Inferior parietal cortex (tissue), 1 donor: ENCODE data around the gene TREH.

Source experiments
- DNase-seq: peaks from one replicate; pipeline ENCODE4 v3.0.0-alpha.2; 2016; ENCODE audit errors: extremely low spot score

Gene TREH

GRCh38 chr11:118663902-118664301 is 15.5 kb downstream of the TREH start:
- DNase-seq: no peak

DNA sequence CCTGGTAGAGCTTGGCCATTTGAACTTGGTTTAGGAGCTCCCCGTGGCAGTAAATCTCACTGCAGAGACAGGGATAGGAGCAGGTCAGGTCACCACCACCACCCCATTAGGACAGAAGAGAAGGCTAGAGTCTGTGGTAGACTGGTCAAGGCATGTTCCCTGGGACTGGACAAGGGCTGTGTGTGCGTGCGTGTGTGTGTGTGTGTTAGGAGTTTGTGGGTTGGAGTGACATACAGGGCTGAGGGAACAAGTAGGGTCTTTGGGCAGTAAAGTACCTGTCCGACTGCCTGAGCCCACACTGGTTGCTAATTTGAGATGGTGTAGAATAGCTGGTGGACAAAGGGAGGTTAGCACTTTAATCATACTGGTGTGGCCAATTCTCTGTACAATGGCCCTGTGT is 16.1 kb downstream of the TREH start:
- no peak for DNase-seq

DNA sequence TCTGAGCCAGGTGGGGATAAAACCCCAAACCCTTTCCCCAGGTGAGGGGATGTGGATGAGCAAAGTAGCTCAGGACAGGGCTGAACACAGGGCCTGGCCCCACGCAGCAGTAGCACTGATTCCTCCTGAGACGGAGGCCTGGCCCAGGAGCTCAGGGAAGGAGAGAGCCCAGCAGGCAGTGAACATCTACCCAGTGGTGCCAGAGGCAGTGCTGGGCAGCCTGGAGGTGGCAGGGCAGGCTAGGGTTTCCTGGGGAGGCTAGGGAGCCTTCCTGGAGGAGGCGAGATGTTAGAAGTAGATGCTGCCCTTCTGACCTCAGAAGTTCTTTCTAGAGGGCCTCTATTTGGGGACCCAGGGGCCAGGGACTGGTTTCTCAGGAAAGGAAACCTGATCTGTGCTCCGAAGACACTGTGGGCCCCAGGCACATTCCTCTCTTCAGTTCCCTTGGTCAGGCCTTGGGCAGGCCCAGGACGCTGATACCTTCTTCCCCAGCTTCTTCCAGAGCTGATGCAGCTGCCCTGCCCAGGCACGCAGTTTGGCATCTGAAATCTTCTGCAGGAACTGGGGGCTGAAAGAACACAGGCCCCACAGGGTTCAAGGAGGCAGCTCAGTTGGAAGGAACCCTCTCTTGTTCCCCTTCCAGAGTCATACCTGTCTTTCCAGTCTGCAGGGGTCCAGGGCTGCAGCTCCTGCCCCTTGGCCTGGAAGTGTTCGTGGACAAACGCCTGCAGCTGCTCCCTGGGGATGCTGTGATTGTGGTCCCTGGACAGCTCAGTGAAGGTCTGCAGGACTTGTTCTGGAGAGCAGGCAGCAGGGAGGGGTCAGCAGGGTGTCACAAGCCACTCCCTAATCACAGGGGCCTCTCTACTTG is 16.8 kb downstream of the TREH start:
- no peak for DNase-seq

GRCh38 chr11:118661425-118662301 is 17.8 kb downstream of the TREH start:
- DNase-seq: no peak

- DNase-seq: no peak
These were observed 18.6 kb downstream of the TREH start for GRCh38 chr11:118660681-118661424.

GRCh38 chr11:118659953-118660680 is 19.3 kb downstream of the TREH start:
- DNase-seq: no peak

GRCh38 chr11:118659314-118659952 is 20.0 kb downstream of the TREH start:
- peak; percentile 84 for DNase-seq

GRCh38 chr11:118658429-118659313 is 20.8 kb downstream of the TREH start:
- no peak for DNase-seq

DNA sequence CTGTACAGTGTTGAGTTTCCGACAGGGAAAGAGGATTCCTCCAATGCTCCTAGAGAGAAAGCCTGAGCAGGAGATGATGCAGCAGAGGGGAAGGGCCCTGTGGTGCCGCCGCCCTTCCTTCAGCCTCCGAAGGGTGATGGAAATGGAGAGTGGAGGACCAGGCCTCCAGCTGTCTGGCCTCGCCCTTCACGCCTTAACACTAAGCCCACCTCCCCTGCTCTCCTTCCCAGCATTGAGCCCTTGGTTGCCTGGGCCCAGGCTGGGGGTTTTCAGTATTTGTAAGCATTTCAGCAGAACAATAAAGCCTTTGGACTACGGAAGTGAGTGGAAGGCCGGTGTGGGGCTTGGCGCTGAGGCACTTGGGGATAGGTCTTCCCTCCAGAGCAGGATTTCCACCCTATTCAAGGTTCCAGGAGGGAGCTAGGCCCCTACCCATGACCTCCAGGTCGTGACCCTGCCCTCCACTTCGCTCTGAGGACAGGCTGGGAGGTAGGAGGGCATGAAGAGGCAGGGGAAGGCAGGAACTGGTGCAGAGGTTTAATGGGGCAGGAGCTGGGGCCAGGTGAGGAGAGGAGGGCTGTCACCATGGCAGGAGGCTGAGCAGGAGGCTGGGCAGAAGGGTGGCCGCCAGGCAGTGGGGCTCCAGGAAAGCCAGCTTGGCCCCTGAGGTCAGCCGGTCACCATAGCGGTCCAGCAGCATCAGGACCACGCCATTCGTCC is 21.6 kb downstream of the TREH start:
- DNase-seq: no peak

DNA sequence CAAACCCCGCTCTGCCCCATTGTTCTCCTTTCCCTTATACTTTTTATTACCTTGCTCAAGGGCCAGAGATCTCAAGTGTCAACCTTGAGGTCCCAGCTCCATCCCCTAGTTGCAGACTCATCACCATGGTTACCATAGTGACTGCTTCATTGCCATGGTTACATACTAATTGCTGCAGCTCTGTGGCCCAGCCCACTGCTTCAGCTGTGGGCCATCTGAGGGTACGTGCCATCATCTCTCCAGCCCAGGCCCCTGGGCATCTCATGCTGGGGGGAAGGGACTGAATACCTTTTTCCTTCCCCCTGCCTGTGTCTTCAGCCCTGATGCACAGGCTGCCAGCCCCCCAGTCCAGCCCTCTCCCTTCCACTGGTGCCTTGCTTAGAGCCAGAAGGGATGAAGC is 22.2 kb downstream of the TREH start:
- no peak for DNase-seq

GRCh38 chr11:118656563-118657165 is 22.8 kb downstream of the TREH start:
- no peak for DNase-seq

GRCh38 chr11:118655486-118656190 is 23.8 kb downstream of the TREH start:
- DNase-seq: no peak

- no peak for DNase-seq
These were observed 25.6 kb downstream of the TREH start for GRCh38 chr11:118653684-118654390.

GRCh38 chr11:118652681-118653181 is 26.7 kb downstream of the TREH start:
- peak; percentile 34 for DNase-seq

GRCh38 chr11:118651820-118652219 is 27.6 kb downstream of the TREH start:
- no peak for DNase-seq

GRCh38 chr11:118650366-118650765 is 29.1 kb downstream of the TREH start:
- DNase-seq: no peak

GRCh38 chr11:118649941-118650340 is 29.5 kb downstream of the TREH start:
- no peak for DNase-seq
